GM23338 (cell line): ENCODE measurements around the gene CLPTM1L. TPM values are rescaled to one million over a fixed set of nuclear protein-coding genes. Genes with fewer than 3 reads are reported as not detected.

ENCODE experiments used
- ATAC-seq: fragments of 200-7000 bp; cut with Tn5 transposase; 3 replicates; pipeline ENCODE4 v1.9.1; 2020
- DNase-seq: peaks from one replicate; pipeline ENCODE4 v3.0.0-alpha.2; 2015; ENCODE audit warnings: low spot score
- H2AFZ ChIP-seq: fragments of 200-600 bp; sonication (generic); 2 replicates; pipeline ENCODE4 v1.8.0; 2016; ENCODE audit warnings: antibody characterized with exemption, mild to moderate bottlenecking, moderate library complexity
- H3F3A ChIP-seq: fragments of 200-600 bp; sonication (generic); replicated peaks from 2 replicates; pipeline ENCODE4 v1.8.0; 2017; ENCODE audit warnings: antibody characterized with exemption, mixed run types, low read depth
- H3K27ac ChIP-seq: fragments of 200-600 bp; sonication (generic); 2 replicates; pipeline ENCODE4 v1.6.1; 2016; ENCODE audit warnings: low read depth
- H3K27me3 ChIP-seq: fragments of 200-600 bp; sonication (generic); 2 replicates; pipeline ENCODE4 v1.8.0; 2016; ENCODE audit warnings: mild to moderate bottlenecking, mixed run types, moderate library complexity; ENCODE audit not compliant: insufficient read depth
- H3K36me3 ChIP-seq: fragments of 200-600 bp; sonication (generic); 2 replicates; pipeline ENCODE4 v1.8.0; 2016; ENCODE audit warnings: mild to moderate bottlenecking; ENCODE audit not compliant: insufficient read depth
- H3K4me1 ChIP-seq: fragments of 200-600 bp; sonication (generic); 2 replicates; pipeline ENCODE4 v1.8.0; 2016; ENCODE audit warnings: mild to moderate bottlenecking, moderate library complexity; ENCODE audit not compliant: insufficient read depth
- H3K4me2 ChIP-seq: fragments of 200-600 bp; sonication (generic); 2 replicates; pipeline ENCODE4 v1.7.1; 2017; ENCODE audit warnings: mixed run types
- H3K4me3 ChIP-seq: fragments of 200-600 bp; sonication (generic); 2 replicates; pipeline ENCODE4 v1.6.1; 2016; ENCODE audit warnings: mixed run types
- H3K79me2 ChIP-seq: fragments of 200-600 bp; sonication (generic); replicated peaks from 2 replicates; pipeline ENCODE4 v1.8.0; 2017; ENCODE audit warnings: mild to moderate bottlenecking; ENCODE audit not compliant: insufficient read depth
- H3K9me2 ChIP-seq: fragments of 200-600 bp; sonication (generic); 2 replicates; pipeline ENCODE4 v1.8.0; 2017; ENCODE audit not compliant: insufficient read depth
- H4K20me1 ChIP-seq: fragments of 200-600 bp; sonication (generic); replicated peaks from 2 replicates; pipeline ENCODE4 v1.8.0; 2017; ENCODE audit warnings: mild to moderate bottlenecking; ENCODE audit not compliant: insufficient read depth
- H3K27ac Mint-ChIP-seq: 2 replicates; pipeline ENCODE4 v1.8.0; 2020; ENCODE audit warnings: inconsistent platforms, mild to moderate bottlenecking, moderate library complexity, mixed read lengths
- H3K27me3 Mint-ChIP-seq: 3 replicates; pipeline ENCODE4 v1.8.0; 2022; ENCODE audit warnings: low read depth, mild to moderate bottlenecking, moderate library complexity, mixed read lengths, inconsistent platforms; ENCODE audit not compliant: insufficient read depth, poor library complexity
- H3K36me3 Mint-ChIP-seq: 3 replicates; pipeline ENCODE4 v1.8.0; 2021; ENCODE audit warnings: low read depth, mild to moderate bottlenecking, inconsistent platforms, moderate library complexity, mixed read lengths
- H3K4me1 Mint-ChIP-seq: 3 replicates; pipeline ENCODE4 v1.8.0; 2020; ENCODE audit warnings: mild to moderate bottlenecking, inconsistent platforms, mixed read lengths
- H3K4me3 Mint-ChIP-seq: 3 replicates; pipeline ENCODE4 v1.8.0; 2021; ENCODE audit warnings: moderate library complexity, mild to moderate bottlenecking, inconsistent platforms, mixed read lengths
- H3K9me3 Mint-ChIP-seq: 3 replicates; pipeline ENCODE4 v1.8.0; 2020; ENCODE audit warnings: moderate library complexity, mild to moderate bottlenecking, inconsistent platforms, mixed read lengths
- EZH2 ChIP-seq: fragments of 200-600 bp; sonication (generic); IDR thresholded peaks from one replicate; pipeline ENCODE4 v1.8.0; 2017; ENCODE audit warnings: antibody characterized with exemption, mild to moderate bottlenecking, low read depth; ENCODE audit not compliant: unreplicated experiment
- STAT1 ChIP-seq: IDR thresholded peaks from one replicate; pipeline ENCODE4 v1.6.1; 2016; ENCODE audit warnings: antibody characterized with exemption; ENCODE audit not compliant: unreplicated experiment
- ZNF331 ChIP-seq: fragments of 250-450 bp; sonication (Bioruptor Pico); IDR thresholded peaks from 2 replicates; pipeline ENCODE4 v1.5.0; 2020; ENCODE audit warnings: low read depth, mild to moderate bottlenecking, moderate library complexity
- ZNF462 ChIP-seq: fragments of 250-450 bp; sonication (Bioruptor Pico); IDR thresholded peaks from 2 replicates; pipeline ENCODE4 v1.5.0; 2020; ENCODE audit warnings: mild to moderate bottlenecking, moderate library complexity
- polyA plus RNA-seq: library from polyadenylated mRNA; unstranded; fragments of >200 nt; fragmentation: Nextera tagmentation; extraction: Ambion mirVana; gene quantifications from 2 replicates; pipeline ENCODE4 v1.2.1, GENCODE V29; 2016
- total RNA-seq: library from RNA; depleted of rRNA; stranded (reverse); fragments of >200 nt; shearing (Covaris generic); gene quantifications from 2 replicates; pipeline ENCODE4 v1.2.3, GENCODE V29; 2014
- TF ChIP-seq, protein P1 (sequence below): IDR thresholded peaks from 2 replicates; pipeline ENCODE4 v1.6.1; 2016; ENCODE audit warnings: antibody characterized with exemption

The CLPTM1L gene
- total and polyA plus RNA-seq, 2 experiments from 2014 or later: 39.9 to 110 TPM

DNA sequence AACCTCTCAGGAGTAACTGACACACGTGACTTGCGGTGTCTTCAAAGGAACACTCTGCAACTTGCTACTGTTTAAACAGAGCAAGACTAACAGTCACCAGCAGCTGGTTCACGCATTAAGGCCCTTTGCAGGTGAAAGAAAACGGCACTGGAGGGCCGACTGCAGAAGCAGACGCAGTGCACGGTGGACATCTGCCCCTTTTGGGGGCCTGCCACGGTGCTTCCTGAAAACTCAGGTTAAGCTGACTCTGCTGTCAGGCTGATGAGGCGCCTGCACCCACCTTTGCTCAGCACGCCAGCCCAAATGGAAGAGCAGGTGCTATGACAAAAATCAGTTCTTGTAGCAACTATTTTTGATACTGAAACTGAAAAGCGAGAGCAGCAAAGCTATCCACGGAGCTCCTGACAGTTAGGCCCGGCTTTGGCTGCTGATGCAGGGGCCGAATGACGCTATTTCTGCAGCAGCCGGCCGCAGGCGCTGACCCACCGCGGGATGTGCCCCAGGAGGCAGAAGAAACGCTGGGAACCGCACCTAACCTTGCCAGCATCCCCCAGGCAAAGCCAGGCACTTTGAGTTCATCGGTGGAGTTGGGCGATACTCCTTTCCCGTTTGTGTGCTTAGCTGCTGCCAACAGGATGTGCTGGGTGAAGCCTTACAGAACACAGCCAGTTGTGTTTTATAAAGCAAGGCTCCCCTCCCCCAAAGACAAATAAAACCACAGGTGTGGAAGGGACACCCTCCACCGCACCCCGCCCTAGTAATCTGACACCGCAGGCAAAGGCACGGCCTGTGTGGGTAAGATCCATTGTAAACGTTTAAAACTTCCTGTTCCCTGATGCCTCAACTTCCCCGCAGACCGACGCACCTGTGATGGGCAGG, 29.0 kb downstream of the CLPTM1L start:
- H3K27ac Mint-ChIP-seq: peak overlapping the region; percentile 88; the same call in 1 of the 2 replicates
- peaks cover 23% of the 10 kb centered on the region for H3K4me1 ChIP-seq
- peak; percentile 85 for DNase-seq
- no peaks in the 10 kb centered on the region for H3K36me3 ChIP-seq
- H3K4me1 Mint-ChIP-seq: peaks cover 35% of the 10 kb centered on the region
- TF ChIP-seq STAT1 (no peak), EZH2 (no peak), ZNF462 (CRISPR knock-in tag) (no peak), ZNF331 (CRISPR knock-in tag) (no peak)
- TF ChIP-seq, protein P1, sequence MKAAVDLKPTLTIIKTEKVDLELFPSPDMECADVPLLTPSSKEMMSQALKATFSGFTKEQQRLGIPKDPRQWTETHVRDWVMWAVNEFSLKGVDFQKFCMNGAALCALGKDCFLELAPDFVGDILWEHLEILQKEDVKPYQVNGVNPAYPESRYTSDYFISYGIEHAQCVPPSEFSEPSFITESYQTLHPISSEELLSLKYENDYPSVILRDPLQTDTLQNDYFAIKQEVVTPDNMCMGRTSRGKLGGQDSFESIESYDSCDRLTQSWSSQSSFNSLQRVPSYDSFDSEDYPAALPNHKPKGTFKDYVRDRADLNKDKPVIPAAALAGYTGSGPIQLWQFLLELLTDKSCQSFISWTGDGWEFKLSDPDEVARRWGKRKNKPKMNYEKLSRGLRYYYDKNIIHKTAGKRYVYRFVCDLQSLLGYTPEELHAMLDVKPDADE: peak; percentile 53; the same call in 1 of the 2 replicates
- H3K4me3 Mint-ChIP-seq: peak overlapping the region; percentile 27
- peaks cover 4% of the 10 kb centered on the region; the same call in 1 of the 2 replicates for H4K20me1 ChIP-seq
- peaks cover 27% of the 10 kb centered on the region; the same call in 1 of the 2 replicates for H3F3A ChIP-seq
- no peaks in the 10 kb centered on the region for H3K9me2 ChIP-seq
- peaks cover 11% of the 10 kb centered on the region for H3K27me3 Mint-ChIP-seq
- peaks cover 4% of the 10 kb centered on the region for H3K9me3 Mint-ChIP-seq
- peak overlapping the region; percentile 68 for H3K4me2 ChIP-seq
- no peaks in the 10 kb centered on the region for H3K79me2 ChIP-seq
- H3K27me3 ChIP-seq: no peaks in the 10 kb centered on the region
- ATAC-seq: peak; percentile 83
- H3K36me3 Mint-ChIP-seq: peaks cover 36% of the 10 kb centered on the region; the same call in 2 of the 3 replicates
- H2AFZ ChIP-seq: no peak overlapping the region
- peak overlapping the region; percentile 42 for H3K4me3 ChIP-seq
- peak overlapping the region; percentile 93 for H3K27ac ChIP-seq
